Ovary (tissue), 9 donors: ENCODE data around the gene NEK1. TPM values are rescaled to one million over a fixed set of nuclear protein-coding genes. Genes with fewer than 3 reads are reported as not detected.

Experiments
- DNase-seq, 5 donors: peaks; one replicate each; pipeline ENCODE4 v3.0.0-alpha.2; 2019 to 2020
- H3K27ac ChIP-seq, 2 donors: fragments of 200-600 bp; one replicate each; pipeline versions ENCODE4 v1.5.1 to v1.8.0; 2019 to 2022
- H3K27me3 ChIP-seq: fragments of 200-600 bp; one replicate; pipeline ENCODE4 v1.8.0; 2022
- H3K36me3 ChIP-seq: fragments of 200-600 bp; sonication (generic); one replicate; pipeline ENCODE4 v1.5.1; 2019
- H3K4me1 ChIP-seq: one replicate; pipeline ENCODE4 v1.8.1; 2013; ENCODE audit warnings: mild to moderate bottlenecking, moderate library complexity; ENCODE audit not compliant: insufficient read depth
- H3K4me3 ChIP-seq: fragments of 200-600 bp; sonication (generic); one replicate; pipeline ENCODE4 v1.5.1; 2017
- H3K9me3 ChIP-seq, 2 donors: fragments of 200-600 bp in 1 of 2; sonication (generic) in 1 of 2; one replicate each; pipeline versions ENCODE4 v1.5.1 to v1.8.1; 2013 to 2019; ENCODE audit warnings: mild to moderate bottlenecking in 1 of 2, moderate library complexity in 1 of 2
- EP300 ChIP-seq: sonication (generic); formaldehyde crosslinking; IDR thresholded peaks from one replicate; pipeline ENCODE4 v1.6.1; 2017; ENCODE audit warnings: antibody characterized with exemption
- POLR2A ChIP-seq: fragments of 450-650 bp; IDR thresholded peaks from one replicate; pipeline ENCODE4 v1.6.1; 2017; ENCODE audit warnings: antibody characterized with exemption, mild to moderate bottlenecking, moderate library complexity
- WGBS, 3 donors: extraction: QIAGEN DNeasy Blood & Tissue Kit in 1 of 3; methylation state at CpG; one replicate each; pipeline versions ENCODE4 v1.1.5 to v1.1.7; 2013 to 2017; 5-methylcytosine and 5-hydroxymethylcytosine counted together
- intact Hi-C, 4 donors: fragments of 100-400 bp; cut with DNase I; formaldehyde crosslinking; loops; one replicate each; pipeline versions ENCODE4 v1.11.0 to v1.15.1; 2022 to 2023
- polyA plus RNA-seq, 2 donors: library from polyadenylated mRNA; stranded (reverse); fragments of 200-250 nt in 1 of 2; fragments of 350-450 nt in 1 of 2; fragmentation: Illumina TruSeq in 1 of 2; extraction: RNeasy Lipid Tissue Mini Kit (QIAGEN cat#74804) in 1 of 2; gene quantifications; one replicate each; pipeline ENCODE4 v1.2.3, GENCODE V29; 2013 to 2014
- total RNA-seq, 7 donors: library from RNA; depleted of rRNA in 2 of 7; stranded (reverse); fragments of >200 nt in 2 of 7; fragmentation: NEBNext Ultra II Directional in 3 of 7; extraction: Animal tissue kit (Norgen Biotek cat#: 25700) in 3 of 7; gene quantifications; one replicate each; pipeline versions ENCODE4 v1.1.0 to v1.2.4, GENCODE V29; 2016 to 2023
- TF ChIP-seq, protein P1 (sequence below), 3 donors: fragments of 450-650 bp in 2 of 3; fragments of 200-600 bp in 1 of 3; IDR thresholded peaks; one replicate each; pipeline versions ENCODE4 v1.5.1 to v1.8.0; 2016 to 2022; ENCODE audit warnings: antibody characterized with exemption in 3 of 3, mild to moderate bottlenecking in 1 of 3
- donor health status: DM: no; HTN: no; CAD: no; lungs with moderate emphysema.
- donor health status: DM: no; HTN: no; CAD: no.
- donor health status: Bipolar disorder and iron deficiency.
- donor health status: DM: yes; HTN: yes; CAD: no.
- donor health status: DM: no; HTN: no; CAD: no.
- donor health status: DM: yes; HTN: yes; CAD: no.

Gene NEK1
- total and polyA plus RNA-seq, 9 donors: 8.7 to 29.5 (median 22.0) TPM

DNA sequence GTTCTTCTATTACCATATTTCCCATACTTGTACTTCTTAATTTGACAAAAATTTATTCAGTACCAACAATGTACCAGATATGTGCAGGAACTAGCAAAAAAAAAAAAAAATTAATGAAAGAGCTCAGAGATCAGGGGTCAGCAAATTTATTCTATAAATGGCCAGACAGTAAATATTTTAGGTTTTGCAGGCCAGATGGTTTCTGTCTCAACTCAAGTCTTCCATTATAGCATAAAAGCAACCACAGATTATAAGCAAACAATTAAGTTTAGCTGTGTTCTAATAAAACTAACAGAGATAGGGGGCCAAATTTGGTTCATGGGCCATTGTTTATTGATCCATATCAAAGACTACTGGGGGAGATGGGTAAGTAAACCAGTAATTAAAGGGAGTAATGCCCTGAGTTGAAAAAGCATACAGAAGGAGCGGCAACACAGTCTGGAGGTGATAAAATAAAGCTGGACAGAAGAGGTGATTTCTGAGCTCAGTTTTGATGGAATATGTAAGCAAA is 19.3 kb downstream of the NEK1 start:
- no peaks in the 10 kb centered on the region for H3K9me3 ChIP-seq
- intact Hi-C loops: no loop called here
- H3K36me3 ChIP-seq: no peaks in the 10 kb centered on the region
- no peaks in the 10 kb centered on the region for H3K4me1 ChIP-seq
- no peak for DNase-seq
- WGBS, 3 donors: 75 to 86% (median 79%) methylated on average over 1 of the region's 1 CpG
- H3K4me3 ChIP-seq: no peak overlapping the region
- no peak for TF ChIP-seq POLR2A
- TF ChIP-seq, protein P1, sequence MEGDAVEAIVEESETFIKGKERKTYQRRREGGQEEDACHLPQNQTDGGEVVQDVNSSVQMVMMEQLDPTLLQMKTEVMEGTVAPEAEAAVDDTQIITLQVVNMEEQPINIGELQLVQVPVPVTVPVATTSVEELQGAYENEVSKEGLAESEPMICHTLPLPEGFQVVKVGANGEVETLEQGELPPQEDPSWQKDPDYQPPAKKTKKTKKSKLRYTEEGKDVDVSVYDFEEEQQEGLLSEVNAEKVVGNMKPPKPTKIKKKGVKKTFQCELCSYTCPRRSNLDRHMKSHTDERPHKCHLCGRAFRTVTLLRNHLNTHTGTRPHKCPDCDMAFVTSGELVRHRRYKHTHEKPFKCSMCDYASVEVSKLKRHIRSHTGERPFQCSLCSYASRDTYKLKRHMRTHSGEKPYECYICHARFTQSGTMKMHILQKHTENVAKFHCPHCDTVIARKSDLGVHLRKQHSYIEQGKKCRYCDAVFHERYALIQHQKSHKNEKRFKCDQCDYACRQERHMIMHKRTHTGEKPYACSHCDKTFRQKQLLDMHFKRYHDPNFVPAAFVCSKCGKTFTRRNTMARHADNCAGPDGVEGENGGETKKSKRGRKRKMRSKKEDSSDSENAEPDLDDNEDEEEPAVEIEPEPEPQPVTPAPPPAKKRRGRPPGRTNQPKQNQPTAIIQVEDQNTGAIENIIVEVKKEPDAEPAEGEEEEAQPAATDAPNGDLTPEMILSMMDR (IDR thresholded peaks at IDR 0.05): no peak
- TF ChIP-seq EP300: no peak
- H3K27ac ChIP-seq: no peak overlapping the region
- no peaks in the 10 kb centered on the region for H3K27me3 ChIP-seq

DNA sequence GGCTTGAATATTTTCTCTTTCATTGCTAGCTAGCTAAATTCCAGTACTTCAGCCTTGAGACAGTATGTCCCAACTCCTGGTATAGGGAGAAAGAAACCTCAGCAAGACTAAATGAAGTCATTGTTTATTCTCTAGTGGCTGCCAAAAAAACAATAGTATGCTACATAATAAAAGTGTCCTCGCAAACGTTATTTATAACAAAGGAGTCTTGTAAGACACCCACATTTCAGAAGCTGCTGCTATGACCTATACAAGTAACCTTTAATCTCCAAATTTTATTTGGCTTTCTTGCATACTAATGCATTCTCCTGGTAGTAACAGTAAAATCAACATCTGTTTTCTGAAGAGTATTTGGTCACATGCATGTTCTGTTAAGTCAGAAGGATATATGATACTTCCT is 28.8 kb downstream of the NEK1 start:
- 10 to 26% (median 16%) methylated on average over 2 of the region's 2 CpGs for WGBS, 3 donors
- Histone ChIP-seq H3K36me3 (no peaks in the 10 kb centered on the region), H3K27ac (no peak overlapping the region), H3K27me3 (no peaks in the 10 kb centered on the region), H3K9me3 (no peaks in the 10 kb centered on the region), H3K4me1 (no peaks in the 10 kb centered on the region), H3K4me3 (no peak overlapping the region)
- intact Hi-C loops: no loop called here
- DNase-seq: no peak
- TF ChIP-seq EP300 (no peak), POLR2A (no peak)
- TF ChIP-seq, protein P1 (IDR thresholded peaks at IDR 0.05): no peak

GRCh38 chr4:169582706-169583105 is 29.7 kb downstream of the NEK1 start:
- no peak for DNase-seq
- Histone ChIP-seq H3K4me1 (no peaks in the 10 kb centered on the region), H3K4me3 (no peak overlapping the region), H3K36me3 (no peaks in the 10 kb centered on the region), H3K27ac (no peak overlapping the region), H3K9me3 (no peaks in the 10 kb centered on the region), H3K27me3 (no peaks in the 10 kb centered on the region)
- intact Hi-C loops: no loop called here
- WGBS, 3 donors: 95 to 96% (median 96%) methylated on average over 3 of the region's 3 CpGs
- TF ChIP-seq POLR2A (no peak), EP300 (no peak)
- TF ChIP-seq, protein P1 (IDR thresholded peaks at IDR 0.05): no peak

GRCh38 chr4:169582203-169582602 is 30.2 kb downstream of the NEK1 start:
- H3K9me3 ChIP-seq: no peaks in the 10 kb centered on the region

More at GRCh38 chr4:169582203-169582602, 30.2 kb downstream of the NEK1 start:
- Histone ChIP-seq H3K36me3 (no peaks in the 10 kb centered on the region), H3K4me3 (no peak overlapping the region), H3K4me1 (no peaks in the 10 kb centered on the region), H3K27ac (no peak overlapping the region), H3K27me3 (no peaks in the 10 kb centered on the region)
- WGBS, 3 donors: 88 to 94% (median 90%) methylated on average over 2 of the region's 2 CpGs
- no peak for DNase-seq
- intact Hi-C loops: no loop called here
- no peak for TF ChIP-seq POLR2A
- TF ChIP-seq EP300: no peak
- TF ChIP-seq, protein P1 (IDR thresholded peaks at IDR 0.05): no peak
